NOMO-1 (cell line): Measurements from ENCODE around the gene TBL1XR1.
A peak's percentile ranks its signal among the peaks of the same experiment; 100 is the strongest.
"Not testable (repeated sequence)": the region's sequence is repeated elsewhere in the genome, so short reads cannot be mapped to it uniquely, and the experiment has no call there.

Source experiments
- DNase-seq, 2 experiments: peaks; one replicate each; lab custom pipeline; 2025; ENCODE audit not compliant: unreplicated experiment in 2 of 2; lab: John Stamatoyannopoulos, UW

The TBL1XR1 gene

GRCh38 chr3:177039490-177040274 lies 157.6 kb downstream of the TBL1XR1 start:
- DNase-seq: no peak

- DNase-seq: no peak
Observed at GRCh38 chr3:177037241-177037640, 160.0 kb downstream of the TBL1XR1 start.

GRCh38 chr3:177035676-177036075 lies 161.6 kb downstream of the TBL1XR1 start:
- no peak for DNase-seq

- DNase-seq: no peak
Observed at GRCh38 chr3:177034832-177035475, 162.3 kb downstream of the TBL1XR1 start.

- no peak for DNase-seq
Observed at GRCh38 chr3:177026505-177027277, 170.6 kb downstream of the TBL1XR1 start.

GRCh38 chr3:177015881-177016280 lies 181.4 kb downstream of the TBL1XR1 start:
- DNase-seq: no peak

GRCh38 chr3:177013681-177014280 lies 183.5 kb downstream of the TBL1XR1 start:
- DNase-seq: no peak

GRCh38 chr3:177005718-177006405 lies 191.4 kb downstream of the TBL1XR1 start:
- DNase-seq: no peak

- not testable (repeated sequence) for DNase-seq
Observed at GRCh38 chr3:177000159-177000558, 197.1 kb downstream of the TBL1XR1 start.

GRCh38 chr3:176995946-176996345 lies 201.3 kb downstream of the TBL1XR1 start:
- DNase-seq: no peak

GRCh38 chr3:176994891-176995781 lies 202.1 kb downstream of the TBL1XR1 start:
- DNase-seq: peak in 1 of 2 experiments; percentile 5

GRCh38 chr3:176994393-176994792 lies 202.9 kb downstream of the TBL1XR1 start:
- DNase-seq: no peak

- DNase-seq: no peak
Observed at GRCh38 chr3:176992978-176993377, 204.3 kb downstream of the TBL1XR1 start.

GRCh38 chr3:176992565-176992964 lies 204.7 kb downstream of the TBL1XR1 start:
- DNase-seq: no peak

GRCh38 chr3:176988795-176989194 lies 208.5 kb downstream of the TBL1XR1 start:
- no peak for DNase-seq

- no peak for DNase-seq
Observed at GRCh38 chr3:176987901-176988650, 209.2 kb downstream of the TBL1XR1 start.

GRCh38 chr3:176978441-176978840 lies 218.8 kb downstream of the TBL1XR1 start:
- DNase-seq: no peak

- no peak for DNase-seq
Observed at GRCh38 chr3:176977331-176977730, 220.0 kb downstream of the TBL1XR1 start.

GRCh38 chr3:176976586-176976985 lies 220.7 kb downstream of the TBL1XR1 start:
- DNase-seq: no peak
